GM12873 (cell line): ENCODE results near the gene AOC2.

Source experiments
- TF ChIP-seq, protein P1 (sequence below): IDR thresholded peaks from 2 replicates; pipeline ENCODE4 v1.5.1; 2012; ENCODE audit warnings: low read depth, mild to moderate bottlenecking, moderate library complexity, low read length, control low read depth; ENCODE audit not compliant: insufficient read depth; ENCODE audit errors: missing control alignments

Gene AOC2

DNA sequence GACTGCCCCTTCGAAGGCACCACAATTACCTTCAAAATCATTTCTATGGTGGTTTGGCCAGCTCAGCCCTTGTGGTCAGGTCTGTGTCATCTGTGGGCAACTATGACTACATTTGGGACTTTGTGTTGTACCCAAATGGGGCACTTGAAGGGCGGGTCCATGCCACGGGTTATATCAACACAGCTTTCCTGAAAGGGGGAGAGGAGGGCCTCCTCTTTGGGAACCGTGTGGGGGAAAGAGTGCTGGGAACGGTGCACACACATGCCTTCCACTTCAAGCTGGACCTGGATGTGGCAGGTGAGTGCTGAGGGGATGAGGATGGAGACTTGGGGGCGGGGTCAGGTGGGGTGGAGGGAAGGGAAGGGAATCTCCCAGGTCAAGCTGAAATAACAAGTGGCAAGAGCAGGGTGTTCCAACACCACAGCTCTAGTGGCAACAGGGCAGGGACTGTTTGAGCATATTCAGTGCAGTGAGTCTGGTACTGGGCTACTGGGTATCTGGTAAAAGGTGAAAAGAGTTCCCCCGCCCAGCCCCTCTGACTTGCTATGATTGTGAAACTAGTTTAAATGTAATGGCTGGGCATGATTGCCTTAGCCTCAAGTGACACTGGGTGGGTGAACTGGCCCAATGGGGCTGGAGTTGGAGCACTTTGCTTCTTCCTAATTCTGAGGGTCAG is 1.7 kb downstream of the AOC2 start:
- TF ChIP-seq, protein P1, sequence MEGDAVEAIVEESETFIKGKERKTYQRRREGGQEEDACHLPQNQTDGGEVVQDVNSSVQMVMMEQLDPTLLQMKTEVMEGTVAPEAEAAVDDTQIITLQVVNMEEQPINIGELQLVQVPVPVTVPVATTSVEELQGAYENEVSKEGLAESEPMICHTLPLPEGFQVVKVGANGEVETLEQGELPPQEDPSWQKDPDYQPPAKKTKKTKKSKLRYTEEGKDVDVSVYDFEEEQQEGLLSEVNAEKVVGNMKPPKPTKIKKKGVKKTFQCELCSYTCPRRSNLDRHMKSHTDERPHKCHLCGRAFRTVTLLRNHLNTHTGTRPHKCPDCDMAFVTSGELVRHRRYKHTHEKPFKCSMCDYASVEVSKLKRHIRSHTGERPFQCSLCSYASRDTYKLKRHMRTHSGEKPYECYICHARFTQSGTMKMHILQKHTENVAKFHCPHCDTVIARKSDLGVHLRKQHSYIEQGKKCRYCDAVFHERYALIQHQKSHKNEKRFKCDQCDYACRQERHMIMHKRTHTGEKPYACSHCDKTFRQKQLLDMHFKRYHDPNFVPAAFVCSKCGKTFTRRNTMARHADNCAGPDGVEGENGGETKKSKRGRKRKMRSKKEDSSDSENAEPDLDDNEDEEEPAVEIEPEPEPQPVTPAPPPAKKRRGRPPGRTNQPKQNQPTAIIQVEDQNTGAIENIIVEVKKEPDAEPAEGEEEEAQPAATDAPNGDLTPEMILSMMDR, result no peak

DNA sequence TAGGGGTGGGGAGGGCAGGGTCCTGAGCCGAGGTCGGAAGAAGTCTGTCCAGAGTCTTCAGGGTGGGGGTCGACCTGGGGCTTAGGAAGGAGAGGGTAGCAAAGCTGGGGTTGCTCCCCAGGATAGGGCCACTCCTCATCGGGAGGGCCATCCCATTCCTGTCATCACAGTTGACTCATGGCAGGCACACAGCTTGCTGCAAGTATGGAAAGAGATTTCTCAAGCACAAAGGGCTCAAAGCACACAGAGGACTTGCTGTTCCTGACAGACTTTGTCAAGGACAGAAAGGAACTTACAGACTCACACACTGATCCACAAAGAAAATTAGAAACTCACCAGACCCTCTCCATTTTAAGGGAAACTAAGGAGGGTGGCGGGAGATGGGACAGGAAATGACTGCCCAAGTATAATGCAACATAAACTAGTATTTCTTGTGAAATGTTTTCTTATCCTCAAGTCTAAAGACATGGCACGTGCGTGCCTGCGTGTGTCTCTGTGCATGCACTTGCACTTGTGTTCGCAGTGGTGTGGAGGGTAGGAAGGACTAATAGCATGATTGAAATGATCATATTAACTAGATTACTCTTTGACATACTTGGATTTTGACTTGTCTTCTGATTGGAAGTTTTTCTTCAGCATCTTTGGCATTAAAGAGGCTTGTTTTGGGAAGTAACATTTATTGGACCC is 2.4 kb downstream of the AOC2 start:
- TF ChIP-seq, protein P1, result no peak

DNA sequence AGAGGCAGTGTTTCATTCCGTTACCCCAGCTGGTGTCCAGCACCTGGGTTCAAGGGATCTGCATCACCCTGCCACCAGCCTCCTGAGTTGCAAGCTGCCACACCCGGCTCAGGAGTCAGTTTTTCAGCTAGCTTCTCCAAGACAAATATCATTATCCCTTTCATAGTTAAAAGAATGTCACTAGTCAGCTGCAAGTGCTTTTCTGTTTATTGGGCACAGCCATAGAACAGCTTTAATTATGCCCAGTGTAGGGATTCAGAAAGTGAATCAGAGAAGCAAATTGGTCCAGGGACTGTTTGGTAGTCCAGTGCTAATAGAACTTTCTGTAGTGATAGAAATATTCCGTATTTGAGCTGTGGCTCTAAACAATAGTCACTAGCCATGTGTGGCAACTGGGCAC is 3.7 kb downstream of the AOC2 start:
- TF ChIP-seq, protein P1, result no peak

DNA sequence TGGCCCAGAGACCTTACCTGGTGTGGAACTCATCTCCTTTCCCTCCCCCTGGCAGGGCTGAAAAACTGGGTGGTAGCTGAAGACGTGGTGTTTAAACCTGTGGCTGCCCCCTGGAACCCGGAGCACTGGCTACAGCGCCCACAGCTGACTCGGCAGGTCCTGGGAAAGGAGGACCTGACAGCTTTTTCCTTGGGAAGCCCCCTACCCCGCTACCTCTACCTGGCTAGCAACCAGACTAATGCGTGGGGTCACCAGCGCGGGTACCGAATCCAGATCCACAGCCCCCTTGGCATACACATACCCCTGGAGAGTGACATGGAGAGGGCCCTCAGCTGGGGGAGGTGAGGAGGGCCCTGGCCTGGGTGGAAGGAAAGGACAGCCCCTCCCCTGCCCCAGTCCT is 4.7 kb downstream of the AOC2 start:
- TF ChIP-seq, protein P1, result no peak

DNA sequence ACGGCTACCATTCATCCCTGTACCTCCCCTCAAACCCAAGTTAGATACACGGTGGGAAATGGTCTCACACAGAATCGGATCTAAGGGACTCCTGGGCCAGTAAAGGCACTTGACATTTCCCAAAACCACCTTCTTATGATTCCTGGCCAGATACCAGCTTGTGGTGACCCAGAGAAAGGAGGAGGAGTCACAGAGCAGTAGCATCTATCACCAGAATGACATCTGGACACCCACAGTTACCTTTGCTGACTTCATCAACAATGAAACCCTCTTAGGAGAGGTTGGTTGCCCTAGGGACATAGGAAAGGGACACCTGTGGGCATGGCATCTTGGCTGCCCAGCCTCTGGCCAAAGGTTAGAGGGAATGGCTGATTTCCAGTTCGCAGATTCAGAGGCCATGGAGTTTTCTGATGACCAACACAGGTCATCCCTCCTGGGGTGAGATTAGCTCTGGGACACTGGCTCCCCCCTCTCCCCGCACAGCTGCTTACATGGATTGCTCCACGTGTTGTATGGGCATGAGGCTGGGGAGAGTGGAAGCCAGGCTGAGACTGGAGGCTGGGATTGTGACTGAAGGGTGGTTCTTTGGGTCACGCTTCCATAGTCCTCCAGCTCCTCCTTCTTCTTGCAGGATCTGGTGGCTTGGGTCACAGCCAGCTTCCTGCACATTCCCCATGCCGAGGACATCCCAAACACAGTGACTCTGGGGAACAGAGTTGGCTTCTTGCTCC is 5.2 kb downstream of the AOC2 start:
- TF ChIP-seq, protein P1, result no peak

DNA sequence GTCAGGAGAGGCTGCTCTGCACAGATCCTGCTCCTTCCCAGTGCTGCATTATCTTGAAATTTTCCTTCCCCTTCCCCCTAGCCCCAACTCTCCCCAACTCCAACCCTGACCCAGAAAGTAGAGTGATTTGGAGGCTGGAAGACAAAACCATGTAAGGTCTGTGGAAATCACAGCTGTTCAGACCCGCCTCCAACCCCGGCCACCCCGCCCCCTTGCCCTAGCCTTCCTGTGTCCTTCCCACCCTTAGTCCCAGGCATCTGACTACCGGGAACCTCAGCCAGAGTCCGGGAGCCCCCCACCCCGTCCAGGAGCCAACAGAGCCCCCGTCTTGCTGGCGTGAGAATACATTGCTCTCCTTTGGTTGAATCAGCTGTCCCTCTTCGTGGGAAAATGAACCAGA is 6.6 kb downstream of the AOC2 start, which contains the start of gene AOC3:
Gene AOC3, plus strand, starts transcription at position 246 of the 400 bp plus-strand sequence. Its CDS starts 145 bp downstream, at position 391.
- TF ChIP-seq, protein P1, result no peak

DNA sequence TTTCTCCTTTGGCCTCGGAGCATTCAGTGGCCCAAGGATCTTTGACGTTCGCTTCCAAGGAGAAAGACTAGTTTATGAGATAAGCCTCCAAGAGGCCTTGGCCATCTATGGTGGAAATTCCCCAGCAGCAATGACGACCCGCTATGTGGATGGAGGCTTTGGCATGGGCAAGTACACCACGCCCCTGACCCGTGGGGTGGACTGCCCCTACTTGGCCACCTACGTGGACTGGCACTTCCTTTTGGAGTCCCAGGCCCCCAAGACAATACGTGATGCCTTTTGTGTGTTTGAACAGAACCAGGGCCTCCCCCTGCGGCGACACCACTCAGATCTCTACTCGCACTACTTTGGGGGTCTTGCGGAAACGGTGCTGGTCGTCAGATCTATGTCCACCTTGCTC is 8.0 kb downstream of the AOC2 start:
- TF ChIP-seq, protein P1, result no peak
